ENCODE measurements around the gene IGSF22. TPM values are rescaled to one million over a fixed set of nuclear protein-coding genes. Genes with fewer than 3 reads are reported as not detected.

IGSF22 gene
- total RNA-seq, 1 donor from 2014 or later = under 0.01 TPM

GRCh38 chr11:18770479-18771125, 44.6 kb upstream of the IGSF22 start:
- FAIRE-seq (no peak), DNase-seq (ENCODE audit: low read depth) (no peak)

GRCh38 chr11:18769802-18770456, 43.9 kb upstream of the IGSF22 start:
- Histone ChIP-seq H3K4me3 (ENCODE audit: low read depth, low read length) (no peak overlapping the region), H3K27me3 (ENCODE audit: control insufficient read depth, insufficient read depth, low read length) (no peaks in the 10 kb centered on the region), H3K36me3 (ENCODE audit: control insufficient read depth, insufficient read depth, low read length) (no peaks in the 10 kb centered on the region)
- TF ChIP-seq, protein P1, sequence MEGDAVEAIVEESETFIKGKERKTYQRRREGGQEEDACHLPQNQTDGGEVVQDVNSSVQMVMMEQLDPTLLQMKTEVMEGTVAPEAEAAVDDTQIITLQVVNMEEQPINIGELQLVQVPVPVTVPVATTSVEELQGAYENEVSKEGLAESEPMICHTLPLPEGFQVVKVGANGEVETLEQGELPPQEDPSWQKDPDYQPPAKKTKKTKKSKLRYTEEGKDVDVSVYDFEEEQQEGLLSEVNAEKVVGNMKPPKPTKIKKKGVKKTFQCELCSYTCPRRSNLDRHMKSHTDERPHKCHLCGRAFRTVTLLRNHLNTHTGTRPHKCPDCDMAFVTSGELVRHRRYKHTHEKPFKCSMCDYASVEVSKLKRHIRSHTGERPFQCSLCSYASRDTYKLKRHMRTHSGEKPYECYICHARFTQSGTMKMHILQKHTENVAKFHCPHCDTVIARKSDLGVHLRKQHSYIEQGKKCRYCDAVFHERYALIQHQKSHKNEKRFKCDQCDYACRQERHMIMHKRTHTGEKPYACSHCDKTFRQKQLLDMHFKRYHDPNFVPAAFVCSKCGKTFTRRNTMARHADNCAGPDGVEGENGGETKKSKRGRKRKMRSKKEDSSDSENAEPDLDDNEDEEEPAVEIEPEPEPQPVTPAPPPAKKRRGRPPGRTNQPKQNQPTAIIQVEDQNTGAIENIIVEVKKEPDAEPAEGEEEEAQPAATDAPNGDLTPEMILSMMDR (IDR thresholded peaks at IDR 0.05; ENCODE audit: insufficient read depth, low read length, severe bottlenecking) = no peak
- DNase-seq (ENCODE audit: low read depth) (no peak), FAIRE-seq (no peak)

More at GRCh38 chr11:18770479-18771125, 44.6 kb upstream of the IGSF22 start:
- H3K27me3 ChIP-seq (ENCODE audit: control insufficient read depth, insufficient read depth, low read length) = no peaks in the 10 kb centered on the region
- no peak overlapping the region for H3K4me3 ChIP-seq (ENCODE audit: low read depth, low read length)
- no peaks in the 10 kb centered on the region for H3K36me3 ChIP-seq (ENCODE audit: control insufficient read depth, insufficient read depth, low read length)
- TF ChIP-seq, protein P1 (IDR thresholded peaks at IDR 0.05; ENCODE audit: insufficient read depth, low read length, severe bottlenecking) = no peak

DNA sequence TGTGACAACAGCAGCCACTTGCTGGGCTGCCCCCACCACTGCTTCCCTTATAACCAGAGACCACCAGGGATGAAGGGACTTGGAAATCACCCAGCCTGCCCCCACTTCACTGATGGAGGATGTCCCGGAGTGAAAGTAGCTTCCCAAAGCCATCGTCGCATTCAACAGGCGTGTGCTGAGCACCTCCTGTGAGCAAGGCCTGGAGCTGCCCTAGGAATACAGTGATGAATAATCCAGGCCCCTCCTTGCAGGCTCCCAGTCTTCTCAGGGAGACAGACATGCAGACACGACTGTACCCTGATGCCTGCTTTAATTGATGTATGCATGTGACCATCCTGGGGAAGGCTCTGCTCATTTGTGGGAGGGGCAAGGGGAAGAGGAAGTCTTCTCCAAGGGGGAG, 43.0 kb upstream of the IGSF22 start:
- Histone ChIP-seq H3K27me3 (ENCODE audit: control insufficient read depth, insufficient read depth, low read length) (no peaks in the 10 kb centered on the region), H3K4me3 (ENCODE audit: low read depth, low read length) (no peak overlapping the region), H3K36me3 (ENCODE audit: control insufficient read depth, insufficient read depth, low read length) (no peaks in the 10 kb centered on the region)
- TF ChIP-seq, protein P1 (IDR thresholded peaks at IDR 0.05; ENCODE audit: insufficient read depth, low read length, severe bottlenecking) = no peak
- DNase-seq (ENCODE audit: low read depth) = no peak
- FAIRE-seq = no peak

DNA sequence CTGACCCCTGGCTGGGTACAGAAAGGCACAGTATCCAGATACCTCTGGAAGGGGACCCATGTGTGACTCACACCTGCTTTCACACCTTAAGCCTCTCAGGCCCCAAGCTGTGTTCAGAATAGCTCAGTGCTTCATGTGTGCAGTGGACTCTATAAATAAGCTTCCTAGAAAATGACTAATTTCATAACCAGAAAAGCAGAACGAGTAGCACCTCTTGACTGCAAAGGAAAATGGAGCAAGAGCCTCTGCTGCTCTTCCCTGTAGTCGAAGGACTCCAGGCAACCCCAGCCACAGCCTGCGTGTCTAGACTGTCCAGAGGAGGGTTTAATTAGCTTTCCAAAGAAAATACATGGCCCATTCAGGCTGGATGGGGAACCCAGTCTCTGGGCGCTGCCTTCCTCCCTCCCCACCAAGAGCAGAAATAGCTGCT, 42.5 kb upstream of the IGSF22 start:
- peak; percentile 18 for FAIRE-seq
- peak; percentile 49 for DNase-seq (ENCODE audit: low read depth)
- Histone ChIP-seq H3K27me3 (ENCODE audit: control insufficient read depth, insufficient read depth, low read length) (no peaks in the 10 kb centered on the region), H3K36me3 (ENCODE audit: control insufficient read depth, insufficient read depth, low read length) (no peaks in the 10 kb centered on the region), H3K4me3 (ENCODE audit: low read depth, low read length) (no peak overlapping the region)
- TF ChIP-seq, protein P1 (IDR thresholded peaks at IDR 0.05; ENCODE audit: insufficient read depth, low read length, severe bottlenecking) = no peak

- no peak overlapping the region for H3K4me3 ChIP-seq (ENCODE audit: low read depth, low read length)
- no peaks in the 10 kb centered on the region for H3K36me3 ChIP-seq (ENCODE audit: control insufficient read depth, insufficient read depth, low read length)
- no peak for FAIRE-seq
- TF ChIP-seq, protein P1 (IDR thresholded peaks at IDR 0.05; ENCODE audit: insufficient read depth, low read length, severe bottlenecking) = no peak
- no peaks in the 10 kb centered on the region for H3K27me3 ChIP-seq (ENCODE audit: control insufficient read depth, insufficient read depth, low read length)
- DNase-seq (ENCODE audit: low read depth) = no peak
Measured at GRCh38 chr11:18766015-18766414, 40.0 kb upstream of the IGSF22 start.

Measured in bronchial epithelial cell (primary cell).